Measurements from ENCODE around the gene KDM4F. TPM values are rescaled to one million over a fixed set of nuclear protein-coding genes. Genes with fewer than 3 reads are reported as not detected.

The KDM4F gene
- total and polyA plus RNA-seq, 3 experiments from 2014 or later = not detected

DNA sequence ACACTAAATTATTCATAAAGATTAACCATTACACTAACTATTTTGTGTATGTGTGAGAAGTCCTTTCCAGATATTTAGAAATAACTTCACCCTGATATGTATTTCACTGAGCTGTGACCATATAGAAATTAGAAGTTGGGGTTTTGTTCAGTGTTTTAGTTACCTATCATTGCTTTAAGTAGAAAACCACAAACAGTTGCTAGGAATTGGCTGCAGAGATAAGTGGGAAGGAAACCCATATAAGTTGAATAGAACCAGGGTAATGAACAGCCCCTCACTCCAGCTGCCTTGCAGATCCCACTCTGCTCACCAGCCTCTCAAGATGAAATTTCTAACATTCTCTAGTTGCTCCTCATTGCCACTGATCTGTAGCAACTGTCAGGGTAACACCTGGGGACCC, 27.8 kb downstream of the KDM4F start:
- no peak overlapping the region for H3K4me3 Mint-ChIP-seq
- no peak overlapping the region for H3K4me3 ChIP-seq (ENCODE audit: low read length)
- H3K9me3 ChIP-seq (ENCODE audit: low read length) = no peaks in the 10 kb centered on the region
- H3K27ac Mint-ChIP-seq = no peak overlapping the region
- POLR2A ChIA-PET = interaction anchor here (1.1 to 1.4 kb wide), 2 partner anchors 10 to 12 kb away, joined by 3 to 6 read pairs; partner anchors contain the start of gene ENDOD1
- peaks cover 0 to 7% (median 0%) of the 10 kb centered on the region in 3 donors for H3K36me3 Mint-ChIP-seq
- no peak overlapping the region for H3K27ac ChIP-seq (ENCODE audit: low read depth, low read length)
- no peaks in the 10 kb centered on the region for H3K4me1 ChIP-seq (ENCODE audit: insufficient read depth, low read length)
- H3K9me3 Mint-ChIP-seq = no peaks in the 10 kb centered on the region
- peaks cover 3 to 9% (median 7%) of the 10 kb centered on the region in 3 donors for H3K4me1 Mint-ChIP-seq
- no peaks in the 10 kb centered on the region for H3K36me3 ChIP-seq (ENCODE audit: insufficient read depth, low read length)
- CTCF ChIA-PET = interaction anchor here (1.2 to 1.9 kb wide), 2 partner anchors 8 to 10 kb away, joined by 3 to 10 read pairs; partner anchors contain the start of gene SRSF8
- peaks cover 1 to 4% of the 10 kb centered on the region in 2 donors for H3K27me3 Mint-ChIP-seq
- no peaks in the 10 kb centered on the region for H3K27me3 ChIP-seq (ENCODE audit: insufficient read depth, low read length, poor library complexity, severe bottlenecking)
- no peak for DNase-seq

- Histone ChIP-seq H3K36me3 (ENCODE audit: insufficient read depth, low read length) (no peaks in the 10 kb centered on the region), H3K4me1 (ENCODE audit: insufficient read depth, low read length) (no peaks in the 10 kb centered on the region), H3K4me3 (ENCODE audit: low read length) (no peak overlapping the region), H3K9me3 (ENCODE audit: low read length) (no peaks in the 10 kb centered on the region), H3K27me3 (ENCODE audit: insufficient read depth, low read length, poor library complexity, severe bottlenecking) (no peaks in the 10 kb centered on the region), H3K27ac (ENCODE audit: low read depth, low read length) (no peak overlapping the region)
- H3K27me3 Mint-ChIP-seq = peaks cover 1 to 4% of the 10 kb centered on the region in 2 donors
- no peak overlapping the region for H3K4me3 Mint-ChIP-seq
- POLR2A ChIA-PET = no interaction called here
- no peaks in the 10 kb centered on the region for H3K9me3 Mint-ChIP-seq
- no peaks in the 10 kb centered on the region for H3K4me1 Mint-ChIP-seq
- H3K36me3 Mint-ChIP-seq = no peaks in the 10 kb centered on the region
- DNase-seq = no peak
- CTCF ChIA-PET = interaction anchor here (2.0 kb wide), 1 partner anchor 9 kb away, joined by 6 read pairs; no protein-coding TSS in a partner anchor
- no peak overlapping the region for H3K27ac Mint-ChIP-seq
Observed at GRCh38 chr11:95078526-95078925, 29.3 kb downstream of the KDM4F start.

DNA sequence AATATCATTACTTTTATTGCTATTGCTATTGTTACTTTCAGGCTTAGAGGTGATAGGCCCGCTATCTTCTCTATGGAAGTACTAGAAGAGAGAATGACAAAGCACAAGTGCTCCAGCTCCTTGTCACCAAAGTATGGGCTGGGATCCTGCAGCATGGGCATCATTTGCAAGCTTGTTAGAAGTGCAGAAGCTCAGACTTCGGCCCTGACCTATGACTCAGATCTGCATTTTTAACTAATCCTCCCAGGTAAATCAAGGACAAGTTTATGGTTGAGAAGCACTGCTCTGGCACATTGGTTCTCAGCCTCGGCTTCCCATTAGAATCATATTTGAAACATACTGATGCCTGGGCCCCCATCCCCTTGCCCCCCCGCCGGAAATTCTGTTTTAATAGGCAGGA, 31.8 kb downstream of the KDM4F start:
- Histone ChIP-seq H3K36me3 (ENCODE audit: insufficient read depth, low read length) (no peaks in the 10 kb centered on the region), H3K27ac (ENCODE audit: low read depth, low read length) (no peak overlapping the region), H3K4me1 (ENCODE audit: insufficient read depth, low read length) (no peaks in the 10 kb centered on the region), H3K4me3 (ENCODE audit: low read length) (no peak overlapping the region), H3K9me3 (ENCODE audit: low read length) (no peaks in the 10 kb centered on the region), H3K27me3 (ENCODE audit: insufficient read depth, low read length, poor library complexity, severe bottlenecking) (no peaks in the 10 kb centered on the region)
- POLR2A ChIA-PET = interaction anchor here (1.9 kb wide), 1 partner anchor 8 kb away, joined by 6 read pairs; no protein-coding TSS in a partner anchor
- H3K4me3 Mint-ChIP-seq = no peak overlapping the region
- CTCF ChIA-PET = interaction anchor here (0.9 to 2.6 kb wide), 4 partner anchors 8 to 58 kb away, joined by 3 to 14 read pairs (median 7); partner anchors contain the start of gene ENDOD1
- no peaks in the 10 kb centered on the region for H3K36me3 Mint-ChIP-seq
- DNase-seq = no peak
- H3K27me3 Mint-ChIP-seq = peaks cover 0 to 4% of the 10 kb centered on the region in 2 donors
- no peaks in the 10 kb centered on the region for H3K4me1 Mint-ChIP-seq
- H3K27ac Mint-ChIP-seq = no peak overlapping the region
- no peaks in the 10 kb centered on the region for H3K9me3 Mint-ChIP-seq

- Mint-ChIP-seq H3K36me3 (no peaks in the 10 kb centered on the region), H3K4me3 (no peak overlapping the region), H3K27me3 (peaks cover 0 to 4% of the 10 kb centered on the region in 2 donors), H3K4me1 (no peaks in the 10 kb centered on the region), H3K9me3 (no peaks in the 10 kb centered on the region), H3K27ac (no peak overlapping the region)
- ChIA-PET CTCF (interaction anchor here (1.2 to 2.6 kb wide), 3 partner anchors 8 to 11 kb away, joined by 4 to 14 read pairs (median 10); partner anchors contain the start of gene ENDOD1), POLR2A (interaction anchor here (1.9 kb wide), 1 partner anchor 8 kb away, joined by 6 read pairs; no protein-coding TSS in a partner anchor)
- Histone ChIP-seq H3K4me1 (ENCODE audit: insufficient read depth, low read length) (no peaks in the 10 kb centered on the region), H3K27ac (ENCODE audit: low read depth, low read length) (no peak overlapping the region), H3K36me3 (ENCODE audit: insufficient read depth, low read length) (no peaks in the 10 kb centered on the region), H3K4me3 (ENCODE audit: low read length) (no peak overlapping the region), H3K9me3 (ENCODE audit: low read length) (no peaks in the 10 kb centered on the region), H3K27me3 (ENCODE audit: insufficient read depth, low read length, poor library complexity, severe bottlenecking) (no peaks in the 10 kb centered on the region)
- DNase-seq = no peak
Observed at GRCh38 chr11:95081412-95081811, 32.2 kb downstream of the KDM4F start.

GRCh38 chr11:95082576-95083001, 33.4 kb downstream of the KDM4F start:
- DNase-seq = no peak
- Histone ChIP-seq H3K27ac (ENCODE audit: low read depth, low read length) (no peak overlapping the region), H3K27me3 (ENCODE audit: insufficient read depth, low read length, poor library complexity, severe bottlenecking) (no peaks in the 10 kb centered on the region), H3K4me1 (ENCODE audit: insufficient read depth, low read length) (no peaks in the 10 kb centered on the region), H3K9me3 (ENCODE audit: low read length) (no peaks in the 10 kb centered on the region), H3K36me3 (ENCODE audit: insufficient read depth, low read length) (no peaks in the 10 kb centered on the region), H3K4me3 (ENCODE audit: low read length) (no peak overlapping the region)
- CTCF ChIA-PET = interaction anchor here (1.1 to 2.6 kb wide), 2 partner anchors 10 kb away, joined by 5 to 10 read pairs; no protein-coding TSS in a partner anchor
- Mint-ChIP-seq H3K4me3 (no peak overlapping the region), H3K9me3 (no peaks in the 10 kb centered on the region), H3K36me3 (no peaks in the 10 kb centered on the region), H3K27me3 (peaks cover 0 to 4% of the 10 kb centered on the region in 2 donors), H3K27ac (peak overlapping the region in 1 of 8 donors; percentile 29), H3K4me1 (no peaks in the 10 kb centered on the region)
- POLR2A ChIA-PET = interaction anchor here (0.6 kb wide), 1 partner anchor 19 kb away, joined by 7 read pairs; no protein-coding TSS in a partner anchor

- Histone ChIP-seq H3K36me3 (ENCODE audit: insufficient read depth, low read length) (no peaks in the 10 kb centered on the region), H3K27ac (ENCODE audit: low read depth, low read length) (no peak overlapping the region), H3K4me3 (ENCODE audit: low read length) (no peak overlapping the region), H3K9me3 (ENCODE audit: low read length) (no peaks in the 10 kb centered on the region), H3K27me3 (ENCODE audit: insufficient read depth, low read length, poor library complexity, severe bottlenecking) (no peaks in the 10 kb centered on the region), H3K4me1 (ENCODE audit: insufficient read depth, low read length) (peaks cover 9% of the 10 kb centered on the region)
- H3K27me3 Mint-ChIP-seq = peaks cover 0 to 4% of the 10 kb centered on the region in 2 donors
- no peak for DNase-seq
- peaks cover 10 to 13% (median 11%) of the 10 kb centered on the region in 3 donors for H3K4me1 Mint-ChIP-seq
- peak overlapping the region in 1 of 8 donors; percentile 63 for H3K27ac Mint-ChIP-seq
- H3K4me3 Mint-ChIP-seq = no peak overlapping the region
- CTCF ChIA-PET = interaction anchor here (1.0 to 2.8 kb wide), 3 partner anchors 8 to 16 kb away, joined by 3 to 10 read pairs (median 8); no protein-coding TSS in a partner anchor
- POLR2A ChIA-PET = no interaction called here
- H3K9me3 Mint-ChIP-seq = no peaks in the 10 kb centered on the region
- H3K36me3 Mint-ChIP-seq = peaks cover 0 to 4% (median 0%) of the 10 kb centered on the region in 3 donors
Observed at GRCh38 chr11:95084509-95084908, 35.3 kb downstream of the KDM4F start.

- H3K4me3 Mint-ChIP-seq = peak overlapping the region in 1 of 7 donors; percentile 38
- POLR2A ChIA-PET = no interaction called here
- no peaks in the 10 kb centered on the region for H3K9me3 ChIP-seq (ENCODE audit: low read length)
- no peak overlapping the region for H3K27ac ChIP-seq (ENCODE audit: low read depth, low read length)
- H3K36me3 ChIP-seq (ENCODE audit: insufficient read depth, low read length) = no peaks in the 10 kb centered on the region
- CTCF ChIA-PET = interaction anchor here (0.7 to 2.8 kb wide), 4 partner anchors 9 to 17 kb away, joined by 3 to 10 read pairs (median 6); no protein-coding TSS in a partner anchor
- H3K9me3 Mint-ChIP-seq = no peaks in the 10 kb centered on the region
- no peaks in the 10 kb centered on the region for H3K27me3 Mint-ChIP-seq
- peaks cover 11 to 15% (median 12%) of the 10 kb centered on the region in 3 donors for H3K4me1 Mint-ChIP-seq
- peaks cover 0 to 5% (median 0%) of the 10 kb centered on the region in 3 donors for H3K36me3 Mint-ChIP-seq
- H3K4me3 ChIP-seq (ENCODE audit: low read length) = no peak overlapping the region
- H3K27me3 ChIP-seq (ENCODE audit: insufficient read depth, low read length, poor library complexity, severe bottlenecking) = no peaks in the 10 kb centered on the region
- DNase-seq = no peak
- peak overlapping the region in 3 of 8 donors; percentile 41 to 83 (median 69) for H3K27ac Mint-ChIP-seq
- peaks cover 9% of the 10 kb centered on the region for H3K4me1 ChIP-seq (ENCODE audit: insufficient read depth, low read length)
Observed at GRCh38 chr11:95085117-95085816, 36.0 kb downstream of the KDM4F start.

DNA sequence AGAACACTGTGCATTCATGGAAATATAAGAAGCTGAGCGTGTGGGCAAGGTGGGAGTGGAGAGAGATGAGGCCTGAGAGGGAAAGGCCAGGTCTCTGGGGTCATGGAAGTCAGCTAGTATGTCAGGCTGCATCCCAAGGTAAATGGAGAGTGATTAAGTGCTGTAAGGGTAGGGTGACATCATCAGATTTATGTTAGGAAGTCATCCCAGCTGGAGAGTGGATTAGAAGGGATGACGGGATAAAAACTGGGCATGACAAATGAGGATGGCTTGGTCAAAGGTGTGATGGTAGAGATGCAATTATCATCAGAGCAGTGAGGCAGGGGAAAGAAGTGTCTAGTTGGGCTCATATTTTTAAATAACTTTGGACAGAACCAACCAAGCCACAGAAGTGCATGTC, 36.9 kb downstream of the KDM4F start:
- Histone ChIP-seq H3K27me3 (ENCODE audit: insufficient read depth, low read length, poor library complexity, severe bottlenecking) (no peaks in the 10 kb centered on the region), H3K27ac (ENCODE audit: low read depth, low read length) (no peak overlapping the region), H3K4me1 (ENCODE audit: insufficient read depth, low read length) (peaks cover 18% of the 10 kb centered on the region), H3K36me3 (ENCODE audit: insufficient read depth, low read length) (no peaks in the 10 kb centered on the region), H3K4me3 (ENCODE audit: low read length) (no peak overlapping the region), H3K9me3 (ENCODE audit: low read length) (no peaks in the 10 kb centered on the region)
- CTCF ChIA-PET = interaction anchor here (0.7 to 2.8 kb wide), 3 partner anchors 10 to 18 kb away, joined by 3 to 10 read pairs (median 8); no protein-coding TSS in a partner anchor
- Mint-ChIP-seq H3K4me1 (peaks cover 20 to 24% (median 21%) of the 10 kb centered on the region in 3 donors), H3K9me3 (no peaks in the 10 kb centered on the region), H3K27ac (peak overlapping the region in 6 of 8 donors; percentile 55 to 95 (median 74)), H3K27me3 (no peaks in the 10 kb centered on the region), H3K36me3 (peaks cover 0 to 7% (median 0%) of the 10 kb centered on the region in 3 donors), H3K4me3 (peak overlapping the region in 2 of 7 donors; percentile 21 to 38)
- DNase-seq = no peak
- POLR2A ChIA-PET = no interaction called here
